ENCODE measurements around the gene ATF6. TPM values are rescaled to one million over a fixed set of nuclear protein-coding genes. Genes with fewer than 3 reads are reported as not detected.
A peak's percentile ranks its signal among the peaks of the same experiment; 100 is the strongest.
"Not testable (repeated sequence)": the region's sequence is repeated elsewhere in the genome, so short reads cannot be mapped to it uniquely, and the experiment has no call there.

The ATF6 gene
- total RNA-seq, 5 donors from 2014 or later (not counting 1 experiment from before 2014, with no cell fraction given): 18.7 to 27.6 (median 21.9) TPM

- Mint-ChIP-seq H3K4me1 (peaks cover 35 to 39% (median 37%) of the 10 kb centered on the region in 3 donors), H3K9me3 (no peaks in the 10 kb centered on the region), H3K4me3 (peak overlapping the region; percentile 57 to 100 (median 59)), H3K27me3 (no peaks in the 10 kb centered on the region), H3K36me3 (peaks cover 5% of the 10 kb centered on the region), H3K27ac (peak overlapping the region; percentile 9 to 82)
- ATAC-seq (replicated peaks in 1 of 4) (peak; percentile 48 to 65 (median 62)), DNase-seq (peak in 30 of 35 experiments; percentile 14 to 72 (median 44))
- Histone ChIP-seq H3K36me3 (ENCODE audit: control insufficient read depth in 2 of 2, extremely low read depth in 1 of 2, insufficient read depth in 1 of 2, low read length in 1 of 2) (peaks cover 0 to 6% of the 10 kb centered on the region in 2 donors), H3K27me3 (replicated peaks in 1 of 2; ENCODE audit: control insufficient read depth in 2 of 2, extremely low read depth in 1 of 2, insufficient read depth in 2 of 2, low read length in 1 of 2) (no peaks in the 10 kb centered on the region), H3K27ac (ENCODE audit: low read length) (no peak overlapping the region), H3K9me3 (no peaks in the 10 kb centered on the region), H3K4me1 (ENCODE audit: control insufficient read depth in 1 of 2, extremely low read depth in 1 of 2, insufficient read depth in 2 of 2, low read length in 2 of 2) (peaks cover 19 to 27% of the 10 kb centered on the region in 2 experiments), H3K4me3 (ENCODE audit: control insufficient read depth in 1 of 2, extremely low read depth in 1 of 2, low read length in 1 of 2) (no peak overlapping the region)
- WGBS (ENCODE audit: insufficient coverage): no CpG with 5 or more reads among the region's 7 CpGs
- ChIA-PET POLR2A (no interaction called here), CTCF (interaction anchor here (1.1 to 3.1 kb wide), 3 partner anchors 14 to 273 kb away, joined by 5 to 14 read pairs (median 6); partner anchors contain the start of gene DUSP12 (in 1 of the 2))
Measured at GRCh38 chr1:161763522-161764098, 2.5 kb upstream of the ATF6 start.

DNA sequence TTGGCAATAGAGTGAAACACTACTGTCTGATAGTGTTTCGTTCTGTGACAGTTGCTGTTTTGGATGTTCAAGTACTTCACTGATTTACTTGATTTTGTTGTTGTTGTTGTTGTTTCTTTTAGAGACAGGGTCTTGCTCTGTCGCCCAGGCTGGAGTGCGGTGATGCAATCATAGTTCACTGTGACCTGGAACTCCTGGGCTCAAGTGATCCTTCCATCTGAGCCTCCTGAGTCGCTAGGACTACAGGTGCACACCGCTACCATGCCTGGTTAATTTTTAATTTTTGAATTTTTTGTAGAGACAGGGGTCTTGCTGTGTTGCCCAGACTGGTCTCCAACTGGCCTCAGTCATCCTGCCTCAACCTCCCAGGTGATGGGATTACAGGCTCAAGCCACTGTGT lies 2.3 kb downstream of the ATF6 start:
- H3K4me3 ChIP-seq (ENCODE audit: control insufficient read depth in 1 of 2, extremely low read depth in 1 of 2, low read length in 1 of 2): no peak overlapping the region
- peaks cover 45 to 48% of the 10 kb centered on the region in 2 experiments for H3K4me1 ChIP-seq (ENCODE audit: control insufficient read depth in 1 of 2, extremely low read depth in 1 of 2, insufficient read depth in 2 of 2, low read length in 2 of 2)

DNA sequence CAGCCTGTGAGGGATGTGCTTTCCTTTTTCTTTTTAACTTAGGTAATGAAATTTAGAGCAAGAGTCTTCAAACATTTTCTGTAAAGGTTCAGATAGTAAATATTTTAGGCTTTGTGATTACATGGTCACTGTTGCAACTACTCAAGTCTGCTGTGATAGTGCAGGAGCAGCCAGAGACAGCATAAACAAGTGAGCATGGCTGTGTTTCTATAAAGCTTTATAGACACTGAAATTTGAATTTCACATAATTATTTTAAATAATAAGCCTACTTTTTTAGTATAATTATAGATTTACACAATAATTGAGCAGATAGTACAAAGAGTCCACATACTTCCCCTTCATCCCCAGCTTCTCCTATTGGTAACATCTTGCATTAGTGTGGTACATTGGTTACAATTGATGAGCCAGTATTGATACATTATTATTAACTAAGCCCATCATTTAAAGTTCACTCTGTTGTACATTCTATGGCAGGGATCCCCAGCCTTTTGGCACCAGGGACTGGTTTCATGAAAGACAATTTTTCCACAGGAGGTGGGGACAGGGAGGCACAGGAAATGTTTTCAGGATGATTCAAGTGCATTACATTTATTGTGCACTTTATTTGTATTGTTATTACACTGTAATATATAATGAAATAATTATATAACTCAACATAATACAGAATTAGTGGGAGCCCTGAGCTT lies 3.0 kb downstream of the ATF6 start:
- ChIA-PET POLR2A (no interaction called here), CTCF (no interaction called here)
- H3K9me3 Mint-ChIP-seq: no peaks in the 10 kb centered on the region
- H3K4me1 Mint-ChIP-seq: peaks cover 31 to 47% (median 36%) of the 10 kb centered on the region in 3 donors
- DNase-seq: no peak
- H3K27me3 Mint-ChIP-seq: no peaks in the 10 kb centered on the region
- H3K4me3 Mint-ChIP-seq: no peak overlapping the region
- no peaks in the 10 kb centered on the region for H3K36me3 Mint-ChIP-seq
- Histone ChIP-seq H3K9me3 (no peaks in the 10 kb centered on the region), H3K27ac (ENCODE audit: low read length) (no peak overlapping the region), H3K27me3 (replicated peaks in 1 of 2; ENCODE audit: control insufficient read depth in 2 of 2, extremely low read depth in 1 of 2, insufficient read depth in 2 of 2, low read length in 1 of 2) (no peaks in the 10 kb centered on the region), H3K4me1 (ENCODE audit: control insufficient read depth in 1 of 2, extremely low read depth in 1 of 2, insufficient read depth in 2 of 2, low read length in 2 of 2) (peaks cover 45 to 50% of the 10 kb centered on the region in 2 experiments), H3K4me3 (ENCODE audit: control insufficient read depth in 1 of 2, extremely low read depth in 1 of 2, low read length in 1 of 2) (no peak overlapping the region), H3K36me3 (ENCODE audit: control insufficient read depth in 2 of 2, extremely low read depth in 1 of 2, insufficient read depth in 1 of 2, low read length in 1 of 2) (peaks cover 0 to 2% of the 10 kb centered on the region in 2 donors)
- no peak for ATAC-seq (replicated peaks in 1 of 4)
- peak overlapping the region in 1 of 2 donors; percentile 56 for H3K27ac Mint-ChIP-seq

More for the DNA sequence above, 2.3 kb downstream of the ATF6 start:
- ChIA-PET POLR2A (no interaction called here), CTCF (interaction anchor here in 1 of 2 donors (1.7 kb wide), 1 partner anchor 19 kb away, joined by 3 read pairs; the partner anchor contains the start of gene DUSP12)
- peak overlapping the region in 1 of 2 donors; percentile 53 for H3K27ac Mint-ChIP-seq
- Histone ChIP-seq H3K9me3 (no peaks in the 10 kb centered on the region), H3K27me3 (replicated peaks in 1 of 2; ENCODE audit: control insufficient read depth in 2 of 2, extremely low read depth in 1 of 2, insufficient read depth in 2 of 2, low read length in 1 of 2) (no peaks in the 10 kb centered on the region), H3K36me3 (ENCODE audit: control insufficient read depth in 2 of 2, extremely low read depth in 1 of 2, insufficient read depth in 1 of 2, low read length in 1 of 2) (peaks cover 0 to 2% of the 10 kb centered on the region in 2 donors), H3K27ac (ENCODE audit: low read length) (no peak overlapping the region)
- no peaks in the 10 kb centered on the region for H3K36me3 Mint-ChIP-seq
- no peak for DNase-seq
- ATAC-seq (replicated peaks in 1 of 4): no peak
- H3K4me1 Mint-ChIP-seq: peaks cover 38 to 47% (median 42%) of the 10 kb centered on the region in 3 donors
- WGBS (ENCODE audit: insufficient coverage): 89% methylated on average over 3 of the region's 5 CpGs
- H3K4me3 Mint-ChIP-seq: peak overlapping the region; percentile 99 to 100 (median 99)
- H3K27me3 Mint-ChIP-seq: no peaks in the 10 kb centered on the region
- no peaks in the 10 kb centered on the region for H3K9me3 Mint-ChIP-seq

GRCh38 chr1:161769673-161770045 lies 3.5 kb downstream of the ATF6 start:
- WGBS (ENCODE audit: insufficient coverage): 100% methylated on average over 1 of the region's 5 CpGs
- POLR2A ChIA-PET; H3K27me3 Mint-ChIP-seq; ATAC-seq (replicated peaks in 1 of 4); H3K4me3 Mint-ChIP-seq; H3K36me3 Mint-ChIP-seq; H3K27ac ChIP-seq (ENCODE audit: low read length); H3K36me3 ChIP-seq (ENCODE audit: control insufficient read depth in 2 of 2, extremely low read depth in 1 of 2, insufficient read depth in 1 of 2, low read length in 1 of 2); H3K9me3 ChIP-seq; DNase-seq; H3K4me3 ChIP-seq (ENCODE audit: control insufficient read depth in 1 of 2, extremely low read depth in 1 of 2, low read length in 1 of 2); H3K27me3 ChIP-seq (replicated peaks in 1 of 2; ENCODE audit: control insufficient read depth in 2 of 2, extremely low read depth in 1 of 2, insufficient read depth in 2 of 2, low read length in 1 of 2); H3K27ac Mint-ChIP-seq; CTCF ChIA-PET; H3K9me3 Mint-ChIP-seq: not testable (repeated sequence)
- H3K4me1 ChIP-seq (ENCODE audit: control insufficient read depth in 1 of 2, extremely low read depth in 1 of 2, insufficient read depth in 2 of 2, low read length in 2 of 2): peaks cover 45 to 54% of the 10 kb centered on the region in 2 experiments
- H3K4me1 Mint-ChIP-seq: peaks cover 31 to 47% (median 36%) of the 10 kb centered on the region in 3 donors

DNA sequence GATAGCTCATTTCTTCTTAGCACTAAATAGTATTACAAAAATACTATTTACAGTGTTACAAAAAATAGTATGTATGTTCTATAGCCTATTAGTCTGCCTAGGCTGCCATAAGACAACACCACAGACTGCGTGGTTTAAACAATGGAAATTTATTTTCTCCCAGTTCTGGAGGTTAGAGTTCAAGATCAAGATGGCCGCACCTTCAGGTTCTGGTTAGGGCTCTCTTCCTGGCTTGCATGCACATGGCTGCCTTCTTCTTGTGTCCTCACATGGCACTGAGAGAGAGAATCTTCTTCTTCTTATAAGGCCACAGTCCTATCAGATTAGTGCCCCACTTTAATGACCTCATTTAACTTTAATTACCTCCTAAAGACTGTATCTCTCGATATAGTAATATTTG lies 4.1 kb downstream of the ATF6 start:
- no peak overlapping the region for H3K4me3 Mint-ChIP-seq
- H3K36me3 ChIP-seq (ENCODE audit: control insufficient read depth in 2 of 2, extremely low read depth in 1 of 2, insufficient read depth in 1 of 2, low read length in 1 of 2): peaks cover 0 to 2% of the 10 kb centered on the region in 2 donors
- H3K36me3 Mint-ChIP-seq: no peaks in the 10 kb centered on the region
- H3K4me1 Mint-ChIP-seq: peaks cover 30 to 42% (median 36%) of the 10 kb centered on the region in 3 donors
- H3K9me3 ChIP-seq: no peaks in the 10 kb centered on the region
- POLR2A ChIA-PET: no interaction called here
- H3K27ac Mint-ChIP-seq: no peak overlapping the region
- H3K27ac ChIP-seq (ENCODE audit: low read length): peak overlapping the region; percentile 0
- H3K9me3 Mint-ChIP-seq: no peaks in the 10 kb centered on the region
- DNase-seq (no peak), ATAC-seq (replicated peaks in 1 of 4) (no peak)
- CTCF ChIA-PET: no interaction called here
- H3K27me3 Mint-ChIP-seq: no peaks in the 10 kb centered on the region
- no peaks in the 10 kb centered on the region for H3K27me3 ChIP-seq (replicated peaks in 1 of 2; ENCODE audit: control insufficient read depth in 2 of 2, extremely low read depth in 1 of 2, insufficient read depth in 2 of 2, low read length in 1 of 2)
- WGBS (ENCODE audit: insufficient coverage): no CpG with 5 or more reads among the region's 3 CpGs
- no peak overlapping the region for H3K4me3 ChIP-seq (ENCODE audit: control insufficient read depth in 1 of 2, extremely low read depth in 1 of 2, low read length in 1 of 2)
- H3K4me1 ChIP-seq (ENCODE audit: control insufficient read depth in 1 of 2, extremely low read depth in 1 of 2, insufficient read depth in 2 of 2, low read length in 2 of 2): peaks cover 39 to 55% of the 10 kb centered on the region in 2 experiments

GRCh38 chr1:161771161-161771560 lies 5.0 kb downstream of the ATF6 start:
- Histone ChIP-seq H3K36me3 (ENCODE audit: control insufficient read depth in 2 of 2, extremely low read depth in 1 of 2, insufficient read depth in 1 of 2, low read length in 1 of 2) (peaks cover 0 to 2% of the 10 kb centered on the region in 2 donors), H3K4me1 (ENCODE audit: control insufficient read depth in 1 of 2, extremely low read depth in 1 of 2, insufficient read depth in 2 of 2, low read length in 2 of 2) (peaks cover 41 to 50% of the 10 kb centered on the region in 2 experiments), H3K9me3 (no peaks in the 10 kb centered on the region), H3K27me3 (replicated peaks in 1 of 2; ENCODE audit: control insufficient read depth in 2 of 2, extremely low read depth in 1 of 2, insufficient read depth in 2 of 2, low read length in 1 of 2) (no peaks in the 10 kb centered on the region), H3K27ac (ENCODE audit: low read length) (peak overlapping the region; percentile 30), H3K4me3 (ENCODE audit: control insufficient read depth in 1 of 2, extremely low read depth in 1 of 2, low read length in 1 of 2) (no peak overlapping the region)
- Mint-ChIP-seq H3K36me3 (no peaks in the 10 kb centered on the region), H3K27me3 (no peaks in the 10 kb centered on the region), H3K4me1 (peaks cover 27 to 41% (median 33%) of the 10 kb centered on the region in 3 donors), H3K27ac (no peak overlapping the region), H3K4me3 (no peak overlapping the region), H3K9me3 (no peaks in the 10 kb centered on the region)
- DNase-seq: peak in 1 of 35 experiments; percentile 31
- ChIA-PET POLR2A (interaction anchor here (0.6 to 1.0 kb wide), 2 partner anchors 75 to 96 kb away, joined by 3 to 4 read pairs; no protein-coding TSS in a partner anchor), CTCF (interaction anchor here in 1 of 2 donors (1.5 kb wide), 1 partner anchor 22 kb away, joined by 4 read pairs; the partner anchor contains the start of gene DUSP12)
- ATAC-seq (replicated peaks in 1 of 4): peak in 3 of 4 experiments; percentile 22 to 57 (median 46)
- no CpG with 5 or more reads among the region's 5 CpGs for WGBS (ENCODE audit: insufficient coverage)
